Measurements from ENCODE around the gene PLA2G4C. TPM values are rescaled to one million over a fixed set of nuclear protein-coding genes. Genes with fewer than 3 reads are reported as not detected.

PLA2G4C gene
- total and polyA plus RNA-seq, 8 donors, result 2.9 to 21.7 (median 11.3) TPM

- intact Hi-C loops (cut with DNase I), result no loop called here
- Histone ChIP-seq H3K27me3 (no peaks in the 10 kb centered on the region), H3K4me3 (no peak overlapping the region), H3K36me3 (no peaks in the 10 kb centered on the region), H3K27ac (no peak overlapping the region), H3K4me1 (no peaks in the 10 kb centered on the region), H3K9me3 (no peaks in the 10 kb centered on the region)
- ATAC-seq (no peak), DNase-seq (no peak), FAIRE-seq (no peak)
- WGBS, 2 donors, result 69 to 80% methylated on average over 5 of the region's 5 CpGs
- no peak for TF ChIP-seq CTCF (IDR thresholded peaks at IDR 0.05)
Measured at GRCh38 chr19:48053856-48054255, 56.8 kb downstream of the PLA2G4C start.

- H3K36me3 ChIP-seq, result no peaks in the 10 kb centered on the region
- no peak for DNase-seq
- no peak for TF ChIP-seq CTCF (IDR thresholded peaks at IDR 0.05)
- H3K9me3 ChIP-seq, result no peaks in the 10 kb centered on the region
- no peak for ATAC-seq
- no peak for FAIRE-seq
- intact Hi-C loops (cut with DNase I), result no loop called here
- no peaks in the 10 kb centered on the region for H3K4me1 ChIP-seq
- no peaks in the 10 kb centered on the region for H3K27me3 ChIP-seq
- H3K4me3 ChIP-seq, result no peak overlapping the region
- 70 to 72% methylated on average over 5 of the region's 5 CpGs for WGBS, 2 donors
- H3K27ac ChIP-seq, result no peak overlapping the region
Measured at GRCh38 chr19:48053076-48053475, 57.5 kb downstream of the PLA2G4C start.

GRCh38 chr19:48051335-48052033 is 59.1 kb downstream of the PLA2G4C start:
- no peak for DNase-seq
- TF ChIP-seq CTCF (IDR thresholded peaks at IDR 0.05), result no peak
- Histone ChIP-seq H3K27ac (no peak overlapping the region), H3K4me3 (no peak overlapping the region), H3K27me3 (no peaks in the 10 kb centered on the region), H3K36me3 (no peaks in the 10 kb centered on the region), H3K9me3 (no peaks in the 10 kb centered on the region), H3K4me1 (no peaks in the 10 kb centered on the region)
- ATAC-seq, result no peak
- no peak for FAIRE-seq
- 72 to 75% methylated on average over 10 of the region's 10 CpGs for WGBS, 2 donors
- intact Hi-C loops (cut with DNase I), result no loop called here

- FAIRE-seq, result no peak
Measured at GRCh38 chr19:48044561-48044960, 66.1 kb downstream of the PLA2G4C start.

More at GRCh38 chr19:48044561-48044960, 66.1 kb downstream of the PLA2G4C start:
- Histone ChIP-seq H3K4me1 (no peaks in the 10 kb centered on the region), H3K9me3 (no peaks in the 10 kb centered on the region), H3K4me3 (no peak overlapping the region), H3K27ac (no peak overlapping the region), H3K36me3 (no peaks in the 10 kb centered on the region), H3K27me3 (no peaks in the 10 kb centered on the region)
- intact Hi-C loops (cut with DNase I), result no loop called here
- no peak for ATAC-seq
- no peak for DNase-seq
- no peak for TF ChIP-seq CTCF (IDR thresholded peaks at IDR 0.05)
- 72 to 81% methylated on average over 5 of the region's 5 CpGs for WGBS, 2 donors
